Spleen (tissue), 7 donors: ENCODE results near the gene ETV2.
"Not testable (repeated sequence)": the region's sequence is repeated elsewhere in the genome, so short reads cannot be mapped to it uniquely, and the experiment has no call there.

ENCODE experiments used
- CTCF ChIP-seq, 11 experiments: fragments of 200-600 bp in 7 of 11; fragments of 450-650 bp in 4 of 11; sonication (generic) in 4 of 11; IDR thresholded peaks in 8 of 11; conservative IDR thresholded peaks in 3 of 11; 1 replicate in 7 of 11; 2 replicates in 4 of 11; pipeline versions ENCODE4 v1.4.0 to v1.8.0; 2016 to 2021; ENCODE audit warnings: antibody characterized with exemption in 11 of 11, inconsistent platforms in 4 of 11, mild to moderate bottlenecking in 1 of 11
- POLR2AphosphoS5 ChIP-seq, 3 donors: sonication (generic); formaldehyde crosslinking; IDR thresholded peaks; one replicate each; pipeline ENCODE4 v1.5.1; 2017; ENCODE audit warnings: antibody characterized with exemption in 3 of 3
- donor health status: DM: no; HTN: no; CAD: no; lungs with moderate emphysema.
- donor health status: DM: no; HTN: no; CAD: no.
- donor health status: DM: no; HTN: no; CAD: no.

GRCh38 chr19:35691106-35691505 lies 49.6 kb downstream of the ETV2 start:
- TF ChIP-seq CTCF (IDR thresholded peaks at IDR 0.05 in 8 of 11, conservative IDR thresholded peaks at IDR 0.05 in 3 of 11); POLR2AphosphoS5 (IDR thresholded peaks at IDR 0.05): not testable (repeated sequence)
